Prostate gland (tissue), 2 donors: ENCODE data around the gene PIK3R6.

Experiments
- CTCF ChIP-seq, 4 experiments: fragments of 200-600 bp in 2 of 4; fragments of 450-650 bp in 2 of 4; sonication (generic) in 2 of 4; IDR thresholded peaks; 1 replicate in 3 of 4; 2 replicates in 1 of 4; pipeline ENCODE4 v1.5.1; 2016 to 2019; ENCODE audit warnings: antibody characterized with exemption in 4 of 4, mild to moderate bottlenecking in 2 of 4, moderate library complexity in 2 of 4
- POLR2A ChIP-seq: fragments of 450-650 bp; IDR thresholded peaks from one replicate; pipeline ENCODE4 v1.6.1; 2016; ENCODE audit warnings: antibody characterized with exemption, mild to moderate bottlenecking
- POLR2AphosphoS5 ChIP-seq: sonication (generic); formaldehyde crosslinking; IDR thresholded peaks from one replicate; pipeline ENCODE4 v1.6.1; 2017; ENCODE audit warnings: antibody characterized with exemption

GRCh38 chr17:8871081-8871581 lies 3.7 kb upstream of the PIK3R6 start:
- TF ChIP-seq POLR2AphosphoS5 = no peak
- no peak for TF ChIP-seq CTCF (IDR thresholded peaks at IDR 0.05)
- TF ChIP-seq POLR2A = no peak
